Stomach (tissue), 9 donors: ENCODE data around the gene GYG1. TPM values are rescaled to one million over a fixed set of nuclear protein-coding genes. Genes with fewer than 3 reads are reported as not detected.

Experiments
- DNase-seq, 2 donors: peaks; one replicate each; pipeline versions ENCODE4 v3.0.0 to v3.0.0-alpha.2; 2013 to 2019
- H3K27ac ChIP-seq, 5 donors: fragments of 200-600 bp in 4 of 5; sonication (generic) in 4 of 5; one replicate each; pipeline ENCODE4 v1.5.1; 2013 to 2019; ENCODE audit warnings: mild to moderate bottlenecking in 1 of 5, moderate library complexity in 1 of 5
- H3K27me3 ChIP-seq, 3 donors: fragments of 200-600 bp; sonication (generic); one replicate each; pipeline ENCODE4 v1.5.1; 2017 to 2019; ENCODE audit warnings: mixed run types in 1 of 3
- H3K36me3 ChIP-seq, 4 donors: fragments of 200-600 bp; sonication (generic); 1 replicate in 3 of 4; 2 replicates in 1 of 4; pipeline ENCODE4 v1.5.1; 2016 to 2019
- H3K4me1 ChIP-seq, 4 donors: fragments of 200-600 bp; sonication (generic); one replicate each; pipeline ENCODE4 v1.5.1; 2016 to 2019
- H3K4me3 ChIP-seq, 4 donors: fragments of 200-600 bp; sonication (generic) in 3 of 4; one replicate each; pipeline ENCODE4 v1.5.1; 2016 to 2019; ENCODE audit warnings: mild to moderate bottlenecking in 1 of 4
- H3K9me3 ChIP-seq, 4 donors: fragments of 200-600 bp; sonication (generic); one replicate each; pipeline ENCODE4 v1.5.1; 2016 to 2019
- EP300 ChIP-seq: sonication (generic); formaldehyde crosslinking; IDR thresholded peaks from one replicate; pipeline ENCODE4 v1.6.1; 2017; ENCODE audit warnings: antibody characterized with exemption
- POLR2A ChIP-seq, 4 donors: fragments of 450-650 bp; IDR thresholded peaks; one replicate each; pipeline ENCODE4 v1.6.1; 2016; ENCODE audit warnings: antibody characterized with exemption in 4 of 4, control low read depth in 2 of 4, mild to moderate bottlenecking in 1 of 4, moderate library complexity in 1 of 4
- POLR2AphosphoS5 ChIP-seq, 3 donors: sonication (generic); formaldehyde crosslinking; IDR thresholded peaks; one replicate each; pipeline ENCODE4 v1.6.1; 2016; ENCODE audit warnings: antibody characterized with exemption in 3 of 3
- WGBS, 5 donors: extraction: QIAGEN DNeasy Blood & Tissue Kit in 3 of 5; methylation state at CpG; one replicate each; pipeline versions ENCODE4 v1.1.5 to v1.1.7; 2013 to 2018; 5-methylcytosine and 5-hydroxymethylcytosine counted together
- intact Hi-C: fragments of 100-400 bp; cut with DNase I; formaldehyde crosslinking; loops from one replicate; pipeline ENCODE4 v1.15.1; 2023; ENCODE audit warnings: low total_unique reads
- polyA plus RNA-seq, 3 donors: library from polyadenylated mRNA; stranded (reverse); fragments of 200-250 nt; gene quantifications; one replicate each; pipeline ENCODE4 v1.2.3, GENCODE V29; 2013
- total RNA-seq, 5 donors: library from RNA; depleted of rRNA; stranded (reverse); fragments of >200 nt; gene quantifications; one replicate each; pipeline versions ENCODE4 v1.1.0 to v1.2.3, GENCODE V29; 2014 to 2016
- TF ChIP-seq, protein P1 (sequence below), 7 experiments: fragments of 450-650 bp in 4 of 7; fragments of 200-600 bp in 3 of 7; sonication (generic) in 3 of 7; IDR thresholded peaks; one replicate each; pipeline ENCODE4 v1.5.1; 2016 to 2019; ENCODE audit warnings: antibody characterized with exemption in 7 of 7, control low read depth in 2 of 7, mild to moderate bottlenecking in 1 of 7
- donor health status: healthy with polysubstance abuse.
- donor health status: Bipolar disorder and iron deficiency.
- donor health status: healthy.

The GYG1 gene
- total and polyA plus RNA-seq, 8 donors = 4.9 to 169 (median 38.1) TPM

- TF ChIP-seq POLR2A (IDR thresholded peaks at IDR 0.05) (no peak), POLR2AphosphoS5 (IDR thresholded peaks at IDR 0.05) (no peak), EP300 (no peak)
- TF ChIP-seq, protein P1, sequence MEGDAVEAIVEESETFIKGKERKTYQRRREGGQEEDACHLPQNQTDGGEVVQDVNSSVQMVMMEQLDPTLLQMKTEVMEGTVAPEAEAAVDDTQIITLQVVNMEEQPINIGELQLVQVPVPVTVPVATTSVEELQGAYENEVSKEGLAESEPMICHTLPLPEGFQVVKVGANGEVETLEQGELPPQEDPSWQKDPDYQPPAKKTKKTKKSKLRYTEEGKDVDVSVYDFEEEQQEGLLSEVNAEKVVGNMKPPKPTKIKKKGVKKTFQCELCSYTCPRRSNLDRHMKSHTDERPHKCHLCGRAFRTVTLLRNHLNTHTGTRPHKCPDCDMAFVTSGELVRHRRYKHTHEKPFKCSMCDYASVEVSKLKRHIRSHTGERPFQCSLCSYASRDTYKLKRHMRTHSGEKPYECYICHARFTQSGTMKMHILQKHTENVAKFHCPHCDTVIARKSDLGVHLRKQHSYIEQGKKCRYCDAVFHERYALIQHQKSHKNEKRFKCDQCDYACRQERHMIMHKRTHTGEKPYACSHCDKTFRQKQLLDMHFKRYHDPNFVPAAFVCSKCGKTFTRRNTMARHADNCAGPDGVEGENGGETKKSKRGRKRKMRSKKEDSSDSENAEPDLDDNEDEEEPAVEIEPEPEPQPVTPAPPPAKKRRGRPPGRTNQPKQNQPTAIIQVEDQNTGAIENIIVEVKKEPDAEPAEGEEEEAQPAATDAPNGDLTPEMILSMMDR (IDR thresholded peaks at IDR 0.05) = no peak
- Histone ChIP-seq H3K9me3 (no peaks in the 10 kb centered on the region), H3K27ac (no peak overlapping the region), H3K36me3 (peaks cover 12 to 71% (median 62%) of the 10 kb centered on the region in 4 donors), H3K4me3 (no peak overlapping the region), H3K27me3 (no peaks in the 10 kb centered on the region), H3K4me1 (peaks cover 0 to 54% (median 27%) of the 10 kb centered on the region in 4 donors)
- intact Hi-C loops = no loop called here
- 85 to 98% (median 91%) methylated on average over 3 of the region's 3 CpGs for WGBS, 5 donors
- no peak for DNase-seq
Observed at GRCh38 chr3:149001727-149002126, 10.4 kb downstream of the GYG1 start.

- Histone ChIP-seq H3K27ac (peak overlapping the region in 1 of 5 donors; percentile 40), H3K27me3 (no peaks in the 10 kb centered on the region), H3K4me1 (peaks cover 0 to 40% (median 21%) of the 10 kb centered on the region in 4 donors), H3K9me3 (no peaks in the 10 kb centered on the region), H3K4me3 (no peak overlapping the region), H3K36me3 (peaks cover 22 to 73% (median 63%) of the 10 kb centered on the region in 4 donors)
- DNase-seq = no peak
- 62 to 78% (median 66%) methylated on average over 6 of the region's 6 CpGs for WGBS, 5 donors
- intact Hi-C loops = no loop called here
- TF ChIP-seq POLR2AphosphoS5 (IDR thresholded peaks at IDR 0.05) (no peak), POLR2A (IDR thresholded peaks at IDR 0.05) (no peak), EP300 (no peak)
- TF ChIP-seq, protein P1 (IDR thresholded peaks at IDR 0.05) = no peak
Observed at GRCh38 chr3:149003653-149004305, 12.4 kb downstream of the GYG1 start.

- Histone ChIP-seq H3K27ac (peak overlapping the region in 2 of 5 donors; percentile 19 to 40), H3K4me3 (no peak overlapping the region), H3K36me3 (peaks cover 31 to 73% (median 63%) of the 10 kb centered on the region in 4 donors), H3K27me3 (no peaks in the 10 kb centered on the region), H3K4me1 (peaks cover 0 to 36% (median 19%) of the 10 kb centered on the region in 4 donors), H3K9me3 (no peaks in the 10 kb centered on the region)
- TF ChIP-seq POLR2AphosphoS5 (IDR thresholded peaks at IDR 0.05) = no peak
- TF ChIP-seq EP300 = no peak
- TF ChIP-seq, protein P1 (IDR thresholded peaks at IDR 0.05) = no peak
- no peak for TF ChIP-seq POLR2A (IDR thresholded peaks at IDR 0.05)
- no peak for DNase-seq
- WGBS, 5 donors = 29 to 51% (median 40%) methylated on average over 4 of the region's 4 CpGs
- intact Hi-C loops = no loop called here
Observed at GRCh38 chr3:149004622-149005021, 13.3 kb downstream of the GYG1 start.

GRCh38 chr3:149005416-149005815 lies 14.1 kb downstream of the GYG1 start:
- no peaks in the 10 kb centered on the region for H3K9me3 ChIP-seq

More at GRCh38 chr3:149005416-149005815, 14.1 kb downstream of the GYG1 start:
- 79 to 98% (median 93%) methylated on average over 1 of the region's 1 CpG for WGBS, 5 donors
- Histone ChIP-seq H3K27me3 (no peaks in the 10 kb centered on the region), H3K27ac (no peak overlapping the region), H3K36me3 (peaks cover 36 to 73% (median 63%) of the 10 kb centered on the region in 4 donors), H3K4me3 (no peak overlapping the region), H3K4me1 (peaks cover 0 to 38% (median 16%) of the 10 kb centered on the region in 4 donors)
- no peak for DNase-seq
- TF ChIP-seq POLR2AphosphoS5 (IDR thresholded peaks at IDR 0.05) = no peak
- TF ChIP-seq, protein P1 (IDR thresholded peaks at IDR 0.05) = no peak
- TF ChIP-seq POLR2A (IDR thresholded peaks at IDR 0.05) = no peak
- TF ChIP-seq EP300 = no peak
- intact Hi-C loops = no loop called here
